ENCODE data around the gene MEIS2.

MEIS2 gene

DNA sequence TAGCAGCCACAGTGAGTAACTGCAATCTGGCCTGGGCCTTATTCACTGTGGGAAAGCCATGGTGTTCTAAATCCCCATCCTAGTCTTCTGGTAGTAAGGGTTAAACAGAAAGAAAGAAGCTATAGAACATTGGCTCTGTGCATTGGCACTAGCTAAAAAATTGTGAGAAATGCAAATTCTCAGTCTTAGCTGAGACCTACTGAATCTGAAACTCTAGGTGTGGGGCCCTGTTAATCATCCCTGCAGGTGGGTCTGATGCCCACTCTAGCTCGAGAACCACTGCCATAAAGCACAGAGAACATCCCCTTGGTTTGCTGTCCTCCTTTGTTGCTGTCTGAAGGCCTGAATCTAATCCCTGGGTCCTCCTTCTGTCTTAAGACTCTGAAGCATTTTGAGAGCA lies 59.3 kb downstream of the MEIS2 start:
- no peak for FAIRE-seq
- DNase-seq (ENCODE audit: low spot score): no peak

DNA sequence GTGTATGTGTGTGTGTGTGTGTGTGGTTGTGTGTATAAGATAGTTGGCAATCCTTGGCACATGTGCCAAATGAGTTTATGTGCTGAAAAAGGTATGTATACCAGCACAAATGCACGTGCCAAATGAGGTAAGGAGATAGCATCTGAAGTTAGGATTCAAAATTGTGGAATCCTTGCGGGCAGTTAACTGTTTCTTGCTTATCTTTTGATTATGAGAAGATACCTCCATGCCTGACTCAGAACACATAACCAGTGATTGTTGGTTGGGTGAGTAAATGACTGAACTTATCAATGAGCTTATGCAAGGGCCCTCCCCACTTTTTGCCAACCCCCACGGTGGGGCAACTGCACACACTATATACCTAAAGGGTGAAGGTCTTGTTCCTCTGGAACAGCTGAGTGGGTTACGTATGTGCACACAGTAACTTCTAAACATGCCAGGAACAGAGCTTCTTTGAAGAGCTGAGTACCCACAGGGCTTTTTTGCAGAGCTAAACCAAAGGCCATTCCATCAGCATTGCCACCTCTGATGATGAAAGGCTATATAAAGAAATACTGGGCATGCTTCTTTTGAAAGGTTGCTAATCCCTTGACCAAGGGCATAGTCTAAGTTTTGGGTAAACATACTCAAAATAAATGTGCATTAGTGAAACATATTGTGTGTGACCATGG lies 60.1 kb downstream of the MEIS2 start:
- FAIRE-seq (no peak), DNase-seq (ENCODE audit: low spot score) (no peak)

DNA sequence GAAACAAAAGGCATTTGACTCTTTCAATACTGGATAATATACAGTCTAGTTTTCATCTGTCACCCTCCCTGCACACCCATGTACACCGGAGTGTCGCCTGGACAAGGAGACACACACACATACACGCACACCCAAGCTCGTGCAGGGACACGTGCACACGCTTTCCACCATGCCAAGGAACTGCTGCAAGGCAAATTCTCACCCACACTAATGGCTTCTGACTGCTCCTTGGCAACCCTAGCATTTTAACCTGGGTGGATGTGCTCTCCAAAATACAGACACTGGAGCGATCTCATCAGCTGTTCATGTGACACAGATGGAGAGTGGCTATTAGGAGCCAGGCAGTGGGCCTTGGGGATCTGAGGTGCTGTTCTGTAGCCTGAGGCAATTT lies 61.6 kb downstream of the MEIS2 start:
- FAIRE-seq (no peak), DNase-seq (ENCODE audit: low spot score) (no peak)

DNA sequence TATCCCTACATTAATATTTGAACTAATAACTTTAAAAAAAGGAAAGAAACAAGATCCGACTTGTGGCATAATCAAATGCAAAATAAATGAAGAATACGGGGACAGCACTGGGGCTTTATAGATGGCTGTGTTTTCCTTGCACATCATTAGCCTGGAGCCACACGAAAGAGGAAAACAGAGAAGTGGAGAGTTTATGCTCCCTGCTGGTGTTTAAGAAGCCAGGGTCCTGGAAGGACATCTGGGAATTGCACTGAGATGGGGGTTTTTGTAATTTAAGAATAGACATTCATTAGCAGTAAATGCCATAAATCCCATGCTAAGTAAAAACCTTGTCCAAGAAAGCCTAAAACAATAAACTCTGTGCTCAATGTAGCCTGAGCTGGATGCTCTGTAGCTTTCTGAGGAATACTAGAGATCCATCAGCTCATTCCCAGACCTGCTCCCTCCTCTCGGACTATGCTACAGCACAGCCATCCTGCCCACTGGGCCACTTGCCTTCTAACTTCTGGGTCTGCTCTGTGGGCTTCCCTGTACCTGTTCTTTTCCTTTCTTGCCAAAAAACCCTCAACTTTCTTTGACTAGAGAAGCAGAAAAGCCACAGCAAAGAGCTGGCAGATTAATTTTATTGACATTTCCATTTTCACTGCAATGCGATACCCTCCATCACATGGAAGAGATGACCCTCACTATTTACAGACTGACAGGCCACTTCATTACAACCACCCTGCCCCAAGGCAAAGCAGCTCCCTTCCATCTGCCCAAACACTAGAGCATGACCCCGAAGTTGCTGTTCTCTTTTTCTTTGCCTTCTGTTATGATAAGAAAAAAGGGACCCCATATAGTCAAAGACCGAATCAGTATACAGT lies 62.3 kb downstream of the MEIS2 start:
- DNase-seq (ENCODE audit: low spot score) (no peak), FAIRE-seq (no peak)

DNA sequence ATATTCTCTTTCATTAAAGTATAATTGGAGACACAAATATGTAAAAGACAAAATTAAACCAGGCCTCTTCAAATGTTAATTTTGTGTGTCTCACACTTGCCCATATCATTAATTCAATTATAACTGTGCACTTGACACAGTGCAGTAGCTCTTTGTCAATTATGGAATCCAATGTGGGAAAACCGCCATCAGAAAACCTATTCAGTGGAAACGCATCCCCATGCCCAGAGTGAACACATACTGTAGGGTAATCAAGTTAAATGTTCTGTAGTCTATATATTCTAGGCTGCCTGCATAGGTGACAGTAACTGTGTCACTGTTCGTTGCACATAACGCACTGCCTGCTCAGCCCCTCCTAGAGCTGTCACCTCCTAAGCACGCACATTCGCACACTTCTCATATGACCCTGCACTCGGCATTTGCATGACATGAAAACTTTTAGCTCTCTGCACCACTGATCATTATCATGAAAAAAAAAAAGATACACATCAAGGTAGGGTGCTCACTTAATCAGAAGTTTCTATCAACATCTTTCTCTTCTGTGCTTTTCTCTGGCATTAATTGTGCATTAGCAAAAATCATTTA lies 63.2 kb downstream of the MEIS2 start:
- DNase-seq (ENCODE audit: low spot score): no peak
- no peak for FAIRE-seq

DNA sequence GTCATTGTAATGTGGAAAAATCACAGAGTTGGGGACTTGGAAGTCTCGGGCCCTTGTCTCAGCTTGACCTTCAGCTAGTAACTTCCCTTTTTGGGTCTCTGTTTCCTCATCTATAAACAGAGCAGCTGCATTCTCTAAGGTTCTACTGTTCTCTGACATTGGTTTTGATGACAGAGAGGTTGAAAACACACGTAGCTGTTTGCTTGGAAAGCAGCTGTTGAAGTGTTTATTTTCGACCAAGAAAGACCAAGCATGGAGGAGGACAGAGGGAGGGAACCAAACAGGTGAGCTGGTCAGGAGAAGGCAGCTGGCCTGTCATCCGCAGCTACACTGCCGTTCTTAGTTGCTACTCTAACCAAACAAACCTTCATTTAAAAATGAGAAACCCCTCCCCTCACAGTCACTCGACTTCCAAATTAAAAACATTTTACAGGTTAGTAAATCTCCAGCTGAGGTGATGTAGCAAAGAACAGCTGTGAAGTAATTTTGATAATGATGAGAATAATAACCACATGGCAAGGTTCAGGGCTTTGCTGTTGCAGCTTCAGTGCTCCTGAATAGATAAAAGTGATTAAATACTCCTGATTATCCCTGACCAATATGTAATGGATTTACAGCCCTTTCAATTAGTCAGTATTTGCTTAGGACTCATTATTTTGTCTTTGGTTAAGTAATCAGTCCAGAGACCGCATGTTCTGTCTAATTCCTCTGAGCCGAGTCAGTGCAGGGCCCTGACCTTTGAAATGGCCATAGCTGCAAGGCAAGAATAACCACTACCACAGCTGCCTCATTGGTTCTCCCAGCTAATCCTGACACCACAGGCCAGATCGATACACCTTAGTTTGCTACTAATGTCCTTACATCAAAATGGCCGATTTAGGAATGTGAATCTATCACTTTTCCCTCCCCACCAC lies 65.3 kb downstream of the MEIS2 start:
- DNase-seq (ENCODE audit: low spot score) (no peak), FAIRE-seq (no peak)

DNA sequence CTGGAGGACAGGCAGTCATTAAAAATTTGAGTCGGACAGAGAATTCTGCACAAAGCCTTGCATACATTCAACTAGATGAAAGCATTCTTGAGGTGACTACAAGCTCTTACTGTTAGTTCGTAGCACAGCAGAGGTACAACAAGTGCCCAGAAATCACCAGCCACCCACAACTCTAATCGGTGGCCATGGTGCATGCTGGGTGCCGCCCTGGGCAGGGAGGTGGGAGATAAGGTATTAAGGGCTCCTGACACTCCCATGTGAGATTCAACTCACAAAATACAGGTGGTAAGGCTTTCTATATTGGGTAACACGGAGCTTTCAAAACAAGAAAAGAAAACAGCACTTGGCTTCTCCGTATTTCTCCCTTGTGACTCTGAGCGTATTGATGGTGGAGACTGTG lies 66.0 kb downstream of the MEIS2 start:
- FAIRE-seq: no peak
- DNase-seq (ENCODE audit: low spot score): no peak

DNA sequence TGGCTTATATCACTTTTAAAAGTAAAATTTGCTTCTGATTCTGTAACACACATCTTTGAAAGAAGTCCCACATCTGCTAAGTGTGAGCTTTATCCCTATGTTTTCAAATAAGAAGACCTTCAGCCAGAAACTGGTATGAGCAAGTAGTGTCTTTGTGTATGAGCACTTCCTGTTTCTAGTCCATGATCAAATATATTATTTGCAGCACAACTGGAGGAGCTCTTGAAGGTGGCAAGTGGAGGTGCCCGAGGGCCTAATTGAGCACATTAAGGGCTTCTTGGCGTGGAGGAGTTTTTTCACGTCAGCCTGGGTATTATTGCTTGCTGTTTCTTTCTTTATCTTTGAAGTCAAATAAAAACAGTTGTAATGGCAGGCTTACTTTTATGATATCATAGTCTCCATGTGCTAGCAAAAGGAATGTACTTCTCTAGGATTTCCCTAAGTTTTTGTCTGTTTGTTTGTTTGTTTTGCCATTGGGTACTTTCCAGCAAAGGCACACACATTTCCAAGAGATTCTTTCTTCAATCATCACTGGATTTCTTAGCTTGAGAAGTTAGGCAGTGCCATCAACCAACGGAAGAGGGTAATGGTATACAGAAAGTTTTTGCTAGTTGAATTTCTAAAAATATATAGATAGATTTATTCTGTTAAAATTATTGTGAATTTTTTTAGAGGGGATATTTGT lies 68.1 kb downstream of the MEIS2 start:
- DNase-seq (ENCODE audit: low spot score) (no peak), FAIRE-seq (no peak)

DNA sequence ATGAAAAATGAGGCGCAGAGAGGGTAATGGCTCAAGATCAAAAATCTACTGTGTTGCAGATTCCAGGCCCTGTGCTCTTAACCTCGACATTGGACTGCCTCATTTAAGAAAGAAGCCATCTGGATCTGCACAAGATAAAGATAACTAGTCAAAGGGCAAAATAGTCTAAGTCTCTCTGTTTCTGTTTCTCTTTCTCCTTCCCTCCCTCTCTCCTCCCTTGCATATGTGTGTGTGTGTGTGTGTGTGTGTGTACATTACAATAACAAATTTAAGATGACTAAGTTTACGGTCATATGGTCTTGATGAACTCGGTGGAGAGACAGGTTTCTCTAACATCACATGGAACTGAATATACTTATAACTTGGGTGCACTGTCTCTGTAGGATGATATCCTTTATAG lies 69.2 kb downstream of the MEIS2 start:
- no peak for DNase-seq (ENCODE audit: low spot score)
- no peak for FAIRE-seq

DNA sequence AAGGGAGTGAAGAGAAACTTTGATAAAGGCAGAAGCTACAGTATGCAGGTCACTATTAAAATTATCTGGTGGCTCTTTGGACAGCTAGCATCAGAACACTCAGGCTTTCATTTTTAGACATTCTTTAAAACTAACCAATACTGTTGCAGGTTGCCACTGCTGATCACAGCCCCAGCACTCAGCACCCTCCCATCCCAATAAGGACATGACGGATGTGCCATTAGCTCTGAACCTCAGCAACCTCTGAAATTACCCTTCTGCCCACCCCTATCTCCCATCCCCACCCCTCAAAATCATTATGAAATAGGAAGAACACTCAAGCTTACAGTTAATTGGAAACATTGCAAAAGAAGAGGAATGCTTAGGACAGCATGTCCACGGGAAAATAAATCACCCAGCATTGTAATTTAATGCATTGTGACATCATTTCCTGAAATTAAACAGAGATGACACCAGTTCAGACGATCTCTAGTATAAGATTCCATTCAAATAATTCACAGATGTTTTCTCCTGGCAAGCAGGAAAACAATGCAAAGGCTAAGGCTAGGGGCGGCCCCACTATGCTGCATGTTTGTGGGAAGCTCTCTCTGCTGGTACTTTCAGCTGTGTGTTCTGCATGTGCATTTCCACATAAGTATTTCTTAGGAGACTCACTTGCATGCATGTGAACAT lies 71.6 kb downstream of the MEIS2 start:
- DNase-seq (ENCODE audit: low spot score) (no peak), FAIRE-seq (no peak)

DNA sequence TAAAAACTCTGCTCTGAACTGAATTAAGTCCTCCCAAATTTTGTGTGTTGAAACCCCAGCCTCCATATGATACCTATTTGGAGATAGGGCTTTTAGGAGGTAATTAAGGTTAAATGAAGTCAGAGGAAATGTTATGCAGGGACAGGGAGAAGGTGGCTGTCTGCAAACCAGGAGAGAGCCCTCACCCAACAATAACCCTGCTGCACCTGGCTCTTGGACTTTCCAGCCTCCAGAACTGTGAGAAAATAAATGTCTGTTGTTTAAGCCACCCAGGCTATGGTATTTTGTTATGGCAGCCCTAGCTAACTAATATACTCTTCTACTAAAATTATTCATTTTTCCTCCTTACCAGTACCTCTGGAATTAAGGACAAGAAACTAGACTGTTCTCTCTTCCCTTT lies 79.5 kb downstream of the MEIS2 start:
- no peak for FAIRE-seq

DNA sequence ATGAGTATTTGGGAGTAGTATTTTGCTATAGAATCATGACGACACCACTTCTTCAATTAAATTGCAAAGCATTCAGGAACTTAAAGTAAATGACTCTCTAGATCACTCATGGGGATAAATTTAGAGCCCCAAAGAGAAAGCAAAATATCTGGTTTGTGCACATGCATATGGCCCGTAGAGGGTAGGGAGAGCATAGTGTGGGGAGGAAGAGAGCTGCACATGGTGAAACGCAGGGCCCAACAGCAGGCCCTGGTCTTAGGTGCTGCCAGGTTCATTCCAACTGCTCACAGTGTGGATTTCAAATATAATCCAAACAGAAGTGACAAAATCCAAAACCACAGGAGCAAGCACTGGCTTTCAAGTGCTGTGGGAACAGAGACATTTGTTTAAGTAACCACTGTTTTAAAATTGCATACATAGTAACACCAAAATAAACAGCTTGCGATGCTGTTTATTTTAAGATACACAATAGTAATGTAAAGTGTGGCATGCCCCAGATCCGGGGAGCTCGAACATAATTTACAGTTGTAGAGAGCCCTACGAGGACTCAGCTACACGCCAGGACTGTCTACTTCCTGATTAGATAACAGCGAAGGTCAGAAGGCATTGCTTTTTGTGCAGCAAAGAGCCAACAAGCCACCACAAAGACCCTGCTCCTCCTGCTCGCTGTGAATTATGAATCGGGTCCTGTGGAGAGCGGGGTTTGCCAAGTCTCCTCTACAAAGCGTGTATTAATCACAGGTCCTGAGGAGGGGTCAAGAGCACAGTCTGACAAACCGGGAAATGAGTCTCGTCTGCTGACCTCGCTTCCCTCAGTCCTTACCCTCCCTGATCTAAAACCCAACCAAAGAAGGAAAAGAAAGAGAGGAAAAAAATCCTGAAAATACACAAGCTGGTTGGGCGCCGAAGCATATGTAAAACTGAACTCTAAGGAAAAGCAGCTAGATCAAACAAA lies 80.6 kb downstream of the MEIS2 start:
- DNase-seq (ENCODE audit: low spot score) (no peak), FAIRE-seq (no peak)

More for the DNA sequence above, 79.5 kb downstream of the MEIS2 start:
- DNase-seq (ENCODE audit: low spot score): no peak

DNA sequence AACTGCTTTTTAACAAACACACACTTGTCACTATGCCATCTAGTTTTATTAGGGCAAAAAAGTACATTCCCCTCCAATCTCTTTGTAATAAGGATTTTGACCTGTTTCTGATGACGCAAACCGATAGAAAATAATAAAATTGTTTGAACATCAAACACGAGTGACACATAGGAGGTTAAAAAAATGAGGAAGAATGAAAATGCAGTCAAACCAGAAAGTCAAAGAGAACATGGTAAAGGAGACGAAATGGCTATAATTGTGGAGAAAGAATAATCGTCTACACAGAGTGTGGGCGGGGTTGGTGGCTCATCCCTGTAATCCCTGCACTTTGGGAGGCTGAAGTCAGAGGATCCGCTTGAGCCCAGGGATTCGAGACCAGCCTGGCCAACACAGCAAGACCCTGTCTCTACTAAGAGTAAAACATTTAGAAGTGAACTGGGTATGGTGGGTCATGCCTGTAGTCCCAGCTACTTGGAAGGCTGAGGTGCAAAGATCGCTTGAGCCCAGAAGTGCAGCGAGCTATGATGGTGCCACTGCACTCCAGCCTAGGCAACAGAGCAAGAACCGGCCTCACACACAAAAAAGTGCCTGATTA lies 83.2 kb downstream of the MEIS2 start:
- FAIRE-seq (no peak), DNase-seq (ENCODE audit: low spot score) (no peak)

DNA sequence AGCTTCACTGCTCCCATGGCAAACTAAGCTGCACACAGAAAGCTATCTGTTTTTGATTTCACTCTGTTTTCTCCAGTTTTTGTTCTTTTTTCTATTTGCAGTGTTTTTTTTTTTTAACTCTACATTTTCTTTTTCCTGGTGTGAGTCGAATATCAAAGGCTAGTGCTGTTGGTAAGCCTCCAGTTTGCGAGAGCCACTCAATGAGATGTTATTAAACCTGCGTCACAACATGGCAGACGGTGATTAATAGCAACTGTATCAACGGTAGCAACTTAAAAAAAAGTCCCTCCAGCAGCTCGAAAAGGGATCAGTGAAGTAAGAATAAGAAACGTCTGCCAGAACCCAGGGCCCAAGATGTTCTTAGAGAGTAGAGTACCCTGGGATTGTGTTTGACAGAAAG lies 84.1 kb downstream of the MEIS2 start:
- FAIRE-seq (no peak), DNase-seq (ENCODE audit: low spot score) (no peak)

DNA sequence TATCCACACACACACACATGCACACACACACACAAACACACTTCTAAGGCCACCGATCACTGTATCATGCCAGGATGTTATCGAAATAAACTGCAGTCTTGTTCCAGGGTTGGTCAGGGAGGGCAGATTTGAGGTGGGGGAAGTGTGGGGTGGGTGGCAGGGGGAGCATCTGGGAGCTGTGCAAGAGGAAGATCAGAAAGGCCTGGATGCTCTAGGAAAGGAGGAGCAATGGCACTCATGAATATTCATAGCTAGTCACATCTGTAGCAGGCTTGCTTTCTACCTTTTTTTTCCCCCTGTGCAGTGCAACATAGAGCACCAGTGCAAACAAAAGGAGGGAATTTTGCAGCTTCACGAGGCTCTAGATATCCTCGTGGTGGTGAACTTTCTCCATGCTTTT lies 84.9 kb downstream of the MEIS2 start:
- DNase-seq (ENCODE audit: low spot score): no peak
- no peak for FAIRE-seq

DNA sequence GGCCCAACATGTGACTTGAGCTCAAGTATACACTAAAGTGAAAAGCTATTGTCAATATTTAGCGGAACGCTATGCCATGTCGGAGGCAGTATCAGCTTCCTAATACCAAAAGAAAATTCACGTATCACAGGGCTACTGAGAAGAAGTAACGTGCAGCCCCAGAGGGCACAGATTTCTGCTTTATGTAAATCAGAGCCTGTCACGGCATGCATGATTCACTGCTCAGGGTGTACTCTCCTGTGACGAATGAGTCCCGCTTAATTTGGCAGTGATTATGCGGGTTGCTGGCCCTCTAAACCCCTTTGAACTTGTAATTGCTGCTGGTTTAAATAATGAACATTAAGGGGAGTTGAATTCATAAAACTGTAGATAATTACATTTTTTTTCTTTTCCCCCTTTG lies 85.3 kb downstream of the MEIS2 start:
- DNase-seq (ENCODE audit: low spot score) (no peak), FAIRE-seq (no peak)

DNA sequence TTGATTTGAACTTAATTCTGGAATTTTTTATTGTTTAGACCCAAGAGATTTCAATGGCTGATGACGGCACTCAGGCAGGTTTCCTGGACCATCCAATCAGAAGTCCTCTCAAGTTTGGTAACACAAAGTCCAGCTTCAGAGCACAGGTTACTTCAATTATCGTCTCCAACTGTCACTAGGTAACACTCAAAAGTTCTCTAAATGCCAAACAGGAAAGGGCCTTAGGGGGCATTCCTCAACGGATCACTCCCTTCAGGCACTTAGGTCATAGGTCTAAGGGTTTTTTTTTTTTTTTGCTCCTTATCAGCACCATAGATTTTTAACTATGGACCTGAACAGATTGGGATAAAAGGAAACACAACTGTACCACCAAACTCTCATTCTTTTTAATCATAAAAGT lies 85.8 kb downstream of the MEIS2 start:
- DNase-seq (ENCODE audit: low spot score) (no peak), FAIRE-seq (no peak)

DNA sequence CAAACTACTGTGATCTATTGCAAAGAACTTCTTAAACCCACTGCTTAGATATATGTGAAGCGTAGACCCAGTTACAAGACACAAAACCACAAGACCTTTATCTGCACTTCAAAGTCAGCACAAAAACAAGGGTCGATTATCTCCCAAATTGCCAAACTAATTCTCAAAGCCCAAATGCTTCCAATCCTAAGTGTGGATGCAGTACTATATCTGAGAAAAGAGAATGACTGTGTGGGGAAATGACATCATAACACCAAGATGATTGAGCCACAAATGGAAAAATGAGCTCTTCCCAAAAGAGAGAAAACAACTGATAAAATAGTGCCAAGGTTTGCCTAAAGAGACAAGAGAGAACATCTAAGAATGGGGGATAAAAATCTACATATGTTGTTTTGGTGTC lies 86.2 kb downstream of the MEIS2 start:
- DNase-seq (ENCODE audit: low spot score) (no peak), FAIRE-seq (no peak)

DNA sequence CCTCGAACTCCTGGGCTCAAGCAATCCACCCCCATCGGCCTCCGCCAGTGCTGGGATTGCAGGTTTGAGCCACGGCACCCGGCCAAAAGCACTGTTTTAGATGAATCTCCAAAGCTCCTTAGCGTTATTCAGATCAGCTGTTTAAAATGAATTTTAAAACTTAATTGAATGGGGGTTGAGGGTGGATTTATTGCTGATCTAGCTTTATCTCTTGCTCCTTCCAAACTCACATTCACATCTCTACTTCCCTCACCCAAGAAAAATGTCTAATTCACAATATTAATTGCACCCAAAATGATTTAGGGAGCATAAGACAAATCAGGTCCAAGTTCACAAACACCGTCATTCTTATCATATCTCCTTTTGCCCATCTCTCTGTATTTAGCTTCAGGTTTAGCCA lies 89.8 kb downstream of the MEIS2 start:
- no peak for DNase-seq (ENCODE audit: low spot score)
- no peak for FAIRE-seq
